GM12891 (cell line): ENCODE measurements around the gene SH2B2.

Source experiments
- POLR2A ChIP-seq: IDR thresholded peaks from 2 replicates; pipeline ENCODE4 v1.6.1; 2011; ENCODE audit warnings: low read depth, low read length, control low read depth
- POLR2AphosphoS5 ChIP-seq: IDR thresholded peaks from 2 replicates; pipeline ENCODE4 v1.6.1; 2011; ENCODE audit warnings: low read depth, low read length, control low read depth

DNA sequence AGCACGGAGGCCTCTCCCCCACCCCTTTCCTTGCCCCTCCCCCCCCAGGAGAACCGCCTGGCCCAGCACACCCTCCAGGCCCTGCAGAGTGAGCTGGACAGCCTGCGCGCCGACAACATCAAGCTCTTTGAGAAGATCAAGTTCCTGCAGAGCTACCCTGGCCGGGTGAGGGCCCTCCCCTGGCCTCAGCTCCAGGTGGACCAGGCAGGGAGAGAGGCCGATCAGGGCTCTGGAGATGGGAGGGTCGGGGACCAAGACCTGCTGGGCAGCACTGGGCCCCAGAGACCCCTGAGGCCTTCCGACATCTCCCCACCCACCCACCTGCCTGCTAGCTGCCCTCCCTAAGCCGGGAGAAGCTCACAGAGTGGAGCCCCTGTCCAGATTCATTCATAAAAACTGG lies 8.8 kb upstream of the SH2B2 start:
- TF ChIP-seq POLR2AphosphoS5 (no peak), POLR2A (no peak)
